Measurements from ENCODE around the gene SPARC.

- no peak for TF ChIP-seq USF2 (CRISPR knock-in tag; IDR thresholded peaks at IDR 0.05)
- TF ChIP-seq CTCF (IDR thresholded peaks at IDR 0.05), result no peak
- TF ChIP-seq ZNF219 (CRISPR knock-in tag; IDR thresholded peaks at IDR 0.05; ENCODE audit: borderline replicate concordance), result no peak
- no peak for TF ChIP-seq MXD4 (CRISPR knock-in tag; IDR thresholded peaks at IDR 0.05; ENCODE audit: borderline replicate concordance)
These were observed 48.9 kb upstream of the SPARC start for GRCh38 chr5:151735646-151736045.
